Osteocyte (in vitro differentiated cells): Measurements from ENCODE around the gene RGR. TPM values are rescaled to one million over a fixed set of nuclear protein-coding genes. Genes with fewer than 3 reads are reported as not detected.
A peak's percentile ranks its signal among the peaks of the same experiment; 100 is the strongest.
"Not testable (repeated sequence)": the region's sequence is repeated elsewhere in the genome, so short reads cannot be mapped to it uniquely, and the experiment has no call there.

Source experiments
- DNase-seq: peaks from one replicate; pipeline ENCODE4 v3.0.0; 2021; ENCODE audit warnings: mixed read lengths; ENCODE audit not compliant: unreplicated experiment; ENCODE audit errors: extremely low spot score
- H3K27ac Mint-ChIP-seq: one replicate; pipeline ENCODE4 v1.8.0; 2021; ENCODE audit warnings: mild to moderate bottlenecking, mixed read lengths; ENCODE audit not compliant: unreplicated experiment
- H3K27me3 Mint-ChIP-seq: one replicate; pipeline ENCODE4 v1.8.0; 2021; ENCODE audit warnings: mixed read lengths; ENCODE audit not compliant: unreplicated experiment
- H3K36me3 Mint-ChIP-seq: one replicate; pipeline ENCODE4 v1.8.0; 2021; ENCODE audit warnings: mixed read lengths; ENCODE audit not compliant: unreplicated experiment
- H3K4me1 Mint-ChIP-seq: one replicate; pipeline ENCODE4 v1.8.0; 2021; ENCODE audit warnings: mixed read lengths; ENCODE audit not compliant: unreplicated experiment
- H3K4me3 Mint-ChIP-seq: one replicate; pipeline ENCODE4 v1.8.0; 2021; ENCODE audit warnings: mild to moderate bottlenecking, moderate library complexity, mixed read lengths; ENCODE audit not compliant: unreplicated experiment
- H3K9me3 Mint-ChIP-seq: one replicate; pipeline ENCODE4 v1.8.0; 2021; ENCODE audit warnings: mixed read lengths; ENCODE audit not compliant: unreplicated experiment
- CTCF ChIP-seq: fragments of 200-600 bp; sonication (generic); IDR thresholded peaks from 2 replicates; pipeline ENCODE4 v1.5.0; 2021; ENCODE audit warnings: antibody characterized with exemption, mild to moderate bottlenecking, moderate library complexity
- total RNA-seq: library from RNA; stranded (reverse); gene quantifications from 2 replicates; pipeline ENCODE4 v1.2.1, GENCODE V29; 2021

RGR gene
- total RNA-seq, 1 donor from 2014 or later: not detected

GRCh38 chr10:84269773-84270172 is 24.9 kb downstream of the RGR start:
- no peaks in the 10 kb centered on the region for H3K4me1 Mint-ChIP-seq
- no peak for TF ChIP-seq CTCF
- no peak overlapping the region for H3K27ac Mint-ChIP-seq
- no peaks in the 10 kb centered on the region for H3K9me3 Mint-ChIP-seq
- H3K4me3 Mint-ChIP-seq: no peak overlapping the region
- no peaks in the 10 kb centered on the region for H3K36me3 Mint-ChIP-seq
- DNase-seq: no peak
- peaks cover 12% of the 10 kb centered on the region for H3K27me3 Mint-ChIP-seq

DNA sequence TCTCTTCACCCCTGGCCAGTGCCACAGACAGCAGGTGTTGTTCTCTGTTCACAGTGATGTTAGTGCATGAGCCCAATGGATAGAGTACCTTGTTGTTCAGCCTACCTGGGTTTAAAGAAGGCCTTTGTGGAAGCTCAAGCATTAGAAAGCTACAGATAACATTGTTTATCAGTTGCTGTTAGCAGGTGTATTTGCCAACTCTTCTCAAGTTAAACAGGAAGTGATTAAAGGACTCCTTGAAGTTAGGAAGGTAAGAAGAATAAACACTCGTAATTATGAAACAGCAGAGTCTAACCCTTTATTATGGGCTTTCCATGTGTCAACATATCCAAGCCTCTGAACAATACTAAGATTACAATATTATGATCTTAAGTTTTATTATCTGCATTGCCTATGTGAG is 25.9 kb downstream of the RGR start:
- no peaks in the 10 kb centered on the region for H3K9me3 Mint-ChIP-seq
- H3K4me1 Mint-ChIP-seq: no peaks in the 10 kb centered on the region
- no peaks in the 10 kb centered on the region for H3K36me3 Mint-ChIP-seq
- H3K27me3 Mint-ChIP-seq: peaks cover 12% of the 10 kb centered on the region
- TF ChIP-seq CTCF: no peak
- no peak for DNase-seq
- no peak overlapping the region for H3K4me3 Mint-ChIP-seq
- H3K27ac Mint-ChIP-seq: no peak overlapping the region

- Mint-ChIP-seq H3K27me3 (peaks cover 38% of the 10 kb centered on the region), H3K4me3 (peak overlapping the region; percentile 77)
- H3K27ac Mint-ChIP-seq, H3K36me3 Mint-ChIP-seq, DNase-seq, H3K9me3 Mint-ChIP-seq, H3K4me1 Mint-ChIP-seq: not testable (repeated sequence)
Observed at GRCh38 chr10:84279876-84280475, 35.1 kb downstream of the RGR start.

DNA sequence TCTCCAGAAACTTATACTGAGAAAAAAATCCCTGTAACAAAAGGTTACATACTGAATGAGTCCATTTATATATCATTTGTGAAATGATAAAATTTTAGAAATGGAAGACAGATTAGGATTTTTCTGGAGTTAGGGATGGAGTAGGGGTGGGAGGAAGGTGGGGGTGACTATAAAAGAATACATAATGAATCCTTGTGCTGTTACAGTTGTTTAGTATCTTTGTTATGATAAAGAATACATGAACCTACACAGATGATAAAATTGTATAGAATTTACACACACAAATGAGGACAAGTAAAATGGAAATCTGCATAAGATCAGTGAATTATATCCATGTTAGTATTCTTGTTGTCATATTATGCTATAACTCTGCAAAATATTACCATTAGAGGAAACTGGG is 41.8 kb downstream of the RGR start:
- Mint-ChIP-seq H3K4me3 (no peak overlapping the region), H3K36me3 (no peaks in the 10 kb centered on the region), H3K4me1 (no peaks in the 10 kb centered on the region), H3K9me3 (no peaks in the 10 kb centered on the region), H3K27ac (no peak overlapping the region), H3K27me3 (peaks cover 2% of the 10 kb centered on the region)
- TF ChIP-seq CTCF: no peak
- no peak for DNase-seq

GRCh38 chr10:84288151-84288550 is 43.3 kb downstream of the RGR start:
- TF ChIP-seq CTCF: no peak
- H3K27ac Mint-ChIP-seq: no peak overlapping the region
- no peaks in the 10 kb centered on the region for H3K36me3 Mint-ChIP-seq
- H3K4me3 Mint-ChIP-seq: no peak overlapping the region
- no peaks in the 10 kb centered on the region for H3K4me1 Mint-ChIP-seq
- DNase-seq: no peak
- peaks cover 2% of the 10 kb centered on the region for H3K27me3 Mint-ChIP-seq
- no peaks in the 10 kb centered on the region for H3K9me3 Mint-ChIP-seq
